Vagina (tissue), 2 donors: ENCODE data around the gene KCTD15. TPM values are rescaled to one million over a fixed set of nuclear protein-coding genes. Genes with fewer than 3 reads are reported as not detected.

ENCODE experiments used
- DNase-seq, 2 donors: peaks; one replicate each; pipeline ENCODE4 v3.0.0-alpha.2; 2017; ENCODE audit errors: extremely low spot score in 2 of 2
- H3K27ac ChIP-seq: fragments of 200-600 bp; sonication (generic); one replicate; pipeline ENCODE4 v1.5.1; 2019
- H3K27me3 ChIP-seq: fragments of 200-600 bp; sonication (generic); one replicate; pipeline ENCODE4 v1.5.1; 2019
- H3K36me3 ChIP-seq, 2 donors: fragments of 200-600 bp; sonication (generic); one replicate each; pipeline ENCODE4 v1.5.1; 2017 to 2019
- H3K4me1 ChIP-seq: fragments of 200-600 bp; sonication (generic); one replicate; pipeline ENCODE4 v1.5.1; 2019
- H3K4me3 ChIP-seq, 2 donors: fragments of 200-600 bp; sonication (generic); 1 replicate in 1 of 2; 2 replicates in 1 of 2; pipeline ENCODE4 v1.5.1; 2016 to 2019
- H3K9me3 ChIP-seq: fragments of 200-600 bp; sonication (generic); one replicate; pipeline ENCODE4 v1.5.1; 2019
- POLR2A ChIP-seq, 2 donors: fragments of 450-650 bp; IDR thresholded peaks; one replicate each; pipeline ENCODE4 v1.6.1; 2017; ENCODE audit warnings: antibody characterized with exemption in 2 of 2, mild to moderate bottlenecking in 2 of 2, moderate library complexity in 2 of 2
- POLR2AphosphoS5 ChIP-seq, 2 donors: sonication (generic); formaldehyde crosslinking; IDR thresholded peaks; one replicate each; pipeline ENCODE4 v1.9.0; 2017; ENCODE audit warnings: antibody characterized with exemption in 2 of 2, mild to moderate bottlenecking in 2 of 2, low read depth in 1 of 2; ENCODE audit not compliant: insufficient read depth in 1 of 2
- intact Hi-C: fragments of 100-400 bp; cut with DNase I; formaldehyde crosslinking; loops from one replicate; pipeline ENCODE4 v1.15.1; 2023
- total RNA-seq: library from RNA; depleted of rRNA; stranded (reverse); fragments of >200 nt; gene quantifications from one replicate; pipeline ENCODE4 v1.2.3, GENCODE V29; 2016
- TF ChIP-seq, protein P1 (sequence below), 3 experiments: fragments of 450-650 bp in 2 of 3; fragments of 200-600 bp in 1 of 3; sonication (generic) in 1 of 3; IDR thresholded peaks; one replicate each; pipeline ENCODE4 v1.5.1; 2017 to 2019; ENCODE audit warnings: antibody characterized with exemption in 3 of 3, mild to moderate bottlenecking in 2 of 3, moderate library complexity in 2 of 3

The KCTD15 gene
- total RNA-seq, 1 donor from 2014 or later = 65.6 TPM

DNA sequence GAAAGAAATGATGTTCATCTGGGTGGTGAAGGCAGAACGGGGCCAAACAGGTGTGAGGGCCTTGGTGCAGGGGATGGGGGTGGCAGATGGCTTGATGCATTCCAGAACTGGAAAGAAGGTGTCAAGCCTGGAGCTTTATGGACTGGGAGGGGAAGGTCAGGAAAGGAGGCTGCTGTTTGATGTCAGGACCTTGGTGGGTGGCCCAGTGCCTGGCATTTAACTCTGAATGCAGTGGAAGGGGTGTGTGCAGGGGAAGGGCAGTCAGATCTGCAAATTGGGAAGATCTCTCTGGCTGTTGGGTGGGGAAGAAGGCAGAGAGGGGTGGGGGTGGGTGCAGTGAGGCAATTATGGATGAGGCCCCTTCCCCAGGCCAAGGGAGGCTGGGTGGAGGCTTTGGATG is 11.7 kb downstream of the KCTD15 start:
- DNase-seq = no peak
- TF ChIP-seq POLR2A (IDR thresholded peaks at IDR 0.05) = no peak
- TF ChIP-seq POLR2AphosphoS5 (IDR thresholded peaks at IDR 0.05; ENCODE audit: insufficient read depth in 1 of 2, low read depth in 1 of 2) = no peak
- TF ChIP-seq, protein P1, sequence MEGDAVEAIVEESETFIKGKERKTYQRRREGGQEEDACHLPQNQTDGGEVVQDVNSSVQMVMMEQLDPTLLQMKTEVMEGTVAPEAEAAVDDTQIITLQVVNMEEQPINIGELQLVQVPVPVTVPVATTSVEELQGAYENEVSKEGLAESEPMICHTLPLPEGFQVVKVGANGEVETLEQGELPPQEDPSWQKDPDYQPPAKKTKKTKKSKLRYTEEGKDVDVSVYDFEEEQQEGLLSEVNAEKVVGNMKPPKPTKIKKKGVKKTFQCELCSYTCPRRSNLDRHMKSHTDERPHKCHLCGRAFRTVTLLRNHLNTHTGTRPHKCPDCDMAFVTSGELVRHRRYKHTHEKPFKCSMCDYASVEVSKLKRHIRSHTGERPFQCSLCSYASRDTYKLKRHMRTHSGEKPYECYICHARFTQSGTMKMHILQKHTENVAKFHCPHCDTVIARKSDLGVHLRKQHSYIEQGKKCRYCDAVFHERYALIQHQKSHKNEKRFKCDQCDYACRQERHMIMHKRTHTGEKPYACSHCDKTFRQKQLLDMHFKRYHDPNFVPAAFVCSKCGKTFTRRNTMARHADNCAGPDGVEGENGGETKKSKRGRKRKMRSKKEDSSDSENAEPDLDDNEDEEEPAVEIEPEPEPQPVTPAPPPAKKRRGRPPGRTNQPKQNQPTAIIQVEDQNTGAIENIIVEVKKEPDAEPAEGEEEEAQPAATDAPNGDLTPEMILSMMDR (IDR thresholded peaks at IDR 0.05) = no peak
- Histone ChIP-seq H3K27ac (no peak overlapping the region), H3K4me3 (no peak overlapping the region), H3K27me3 (no peaks in the 10 kb centered on the region), H3K9me3 (no peaks in the 10 kb centered on the region), H3K36me3 (peaks cover 0 to 47% of the 10 kb centered on the region in 2 donors), H3K4me1 (peaks cover 32% of the 10 kb centered on the region)
- intact Hi-C loops = no loop called here

DNA sequence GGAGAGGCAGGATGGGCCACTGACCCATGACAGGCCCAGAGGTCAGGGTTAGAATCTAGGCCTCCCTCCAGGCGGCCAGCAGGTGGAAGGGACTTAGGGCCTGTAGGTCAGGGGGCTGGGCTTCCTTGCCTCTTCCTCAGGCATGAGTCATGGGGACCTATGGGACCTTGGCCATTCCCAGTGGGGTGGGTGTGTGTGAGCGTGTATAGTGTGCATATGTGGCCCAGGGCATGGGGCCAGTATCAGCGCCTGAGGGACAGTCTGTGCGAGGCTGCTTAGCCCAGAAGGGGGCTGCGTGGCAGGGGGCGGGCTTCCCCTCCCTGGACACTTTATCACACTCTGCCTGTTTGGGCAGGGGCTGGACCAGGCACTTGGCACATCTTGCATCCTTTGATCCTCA is 13.3 kb downstream of the KCTD15 start:
- Histone ChIP-seq H3K36me3 (peaks cover 0 to 46% of the 10 kb centered on the region in 2 donors), H3K4me1 (peaks cover 19% of the 10 kb centered on the region), H3K27me3 (no peaks in the 10 kb centered on the region), H3K9me3 (no peaks in the 10 kb centered on the region), H3K27ac (no peak overlapping the region), H3K4me3 (no peak overlapping the region)
- DNase-seq = no peak
- TF ChIP-seq, protein P1 (IDR thresholded peaks at IDR 0.05) = no peak
- no peak for TF ChIP-seq POLR2AphosphoS5 (IDR thresholded peaks at IDR 0.05; ENCODE audit: insufficient read depth in 1 of 2, low read depth in 1 of 2)
- no peak for TF ChIP-seq POLR2A (IDR thresholded peaks at IDR 0.05)
- intact Hi-C loops = no loop called here

DNA sequence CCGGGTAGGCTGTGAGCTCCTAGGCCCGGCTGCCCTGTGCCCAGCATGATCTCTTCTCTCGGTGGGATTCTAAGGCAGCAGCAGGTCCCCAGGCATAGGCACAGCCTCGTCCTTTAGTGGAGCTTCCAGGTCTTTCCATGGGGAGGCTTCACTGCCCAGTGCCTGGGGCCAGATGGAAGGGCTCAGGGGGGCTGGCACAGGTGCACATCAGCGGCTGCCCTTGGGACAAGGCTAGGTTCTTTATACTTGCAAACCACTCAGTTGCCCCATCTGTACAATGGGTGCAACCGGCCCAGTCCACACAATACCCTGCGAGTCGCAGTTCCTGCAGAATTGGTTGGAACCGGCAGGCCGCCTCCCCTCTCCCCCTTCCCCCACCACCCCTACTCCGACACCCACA is 14.2 kb downstream of the KCTD15 start:
- H3K27ac ChIP-seq = no peak overlapping the region
- TF ChIP-seq, protein P1 (IDR thresholded peaks at IDR 0.05) = no peak
- TF ChIP-seq POLR2AphosphoS5 (IDR thresholded peaks at IDR 0.05; ENCODE audit: insufficient read depth in 1 of 2, low read depth in 1 of 2) (no peak), POLR2A (IDR thresholded peaks at IDR 0.05) (no peak)
- H3K36me3 ChIP-seq = peaks cover 0 to 46% of the 10 kb centered on the region in 2 donors

DNA sequence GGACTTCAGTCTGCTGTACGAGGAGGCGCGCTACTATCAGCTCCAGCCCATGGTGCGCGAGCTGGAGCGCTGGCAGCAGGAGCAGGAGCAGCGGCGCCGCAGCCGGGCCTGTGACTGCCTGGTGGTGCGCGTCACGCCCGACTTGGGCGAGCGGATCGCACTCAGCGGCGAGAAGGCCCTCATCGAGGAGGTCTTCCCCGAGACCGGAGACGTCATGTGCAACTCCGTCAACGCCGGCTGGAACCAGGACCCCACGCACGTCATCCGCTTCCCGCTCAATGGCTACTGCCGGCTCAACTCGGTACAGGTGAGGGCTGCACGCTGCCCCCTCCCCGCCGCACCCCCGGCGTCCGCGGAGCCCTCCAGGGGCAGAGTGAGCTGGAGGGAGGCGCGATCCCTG is 14.6 kb downstream of the KCTD15 start:
- Histone ChIP-seq H3K4me1 (peaks cover 8% of the 10 kb centered on the region), H3K36me3 (peaks cover 0 to 46% of the 10 kb centered on the region in 2 donors), H3K4me3 (no peak overlapping the region), H3K9me3 (no peaks in the 10 kb centered on the region), H3K27ac (no peak overlapping the region), H3K27me3 (no peaks in the 10 kb centered on the region)
- DNase-seq = no peak
- intact Hi-C loops = no loop called here
- no peak for TF ChIP-seq POLR2A (IDR thresholded peaks at IDR 0.05)
- TF ChIP-seq, protein P1 (IDR thresholded peaks at IDR 0.05) = no peak
- no peak for TF ChIP-seq POLR2AphosphoS5 (IDR thresholded peaks at IDR 0.05; ENCODE audit: insufficient read depth in 1 of 2, low read depth in 1 of 2)

More for the DNA sequence above, 14.2 kb downstream of the KCTD15 start:
- intact Hi-C loops = no loop called here
- DNase-seq = no peak
- Histone ChIP-seq H3K9me3 (no peaks in the 10 kb centered on the region), H3K4me1 (peaks cover 10% of the 10 kb centered on the region), H3K4me3 (no peak overlapping the region), H3K27me3 (no peaks in the 10 kb centered on the region)

DNA sequence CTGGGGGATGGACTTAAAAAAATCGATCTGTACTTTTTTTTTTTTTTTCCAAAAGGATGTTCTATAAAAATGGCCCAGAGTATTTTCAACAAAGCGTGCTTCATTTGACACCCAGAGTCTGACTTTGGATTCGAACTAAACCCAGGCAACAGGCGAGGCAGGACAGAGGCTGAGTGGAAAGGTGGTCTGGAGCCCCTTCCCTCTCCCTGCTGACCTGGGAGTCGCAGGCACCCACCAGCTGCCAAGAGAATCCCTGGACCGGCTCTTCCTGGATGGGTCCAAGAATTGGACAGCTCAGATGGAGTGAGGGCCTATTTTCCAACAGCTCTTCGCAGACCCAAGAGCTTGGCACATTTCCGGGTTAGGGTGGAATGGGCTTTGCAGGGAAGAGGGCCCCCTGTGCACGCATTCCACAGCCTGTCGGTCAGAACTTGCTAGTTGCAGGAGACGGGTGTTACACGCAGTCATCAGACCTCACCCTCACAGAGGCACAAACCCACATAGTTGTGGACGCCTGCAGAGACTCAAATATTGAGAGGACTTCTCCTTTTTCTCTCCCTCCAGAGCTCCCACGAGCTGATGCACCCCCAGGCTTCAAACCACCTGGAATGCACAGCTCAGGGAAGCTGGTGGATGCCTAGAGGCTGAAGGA is 15.2 kb downstream of the KCTD15 start:
- H3K9me3 ChIP-seq = no peaks in the 10 kb centered on the region
- TF ChIP-seq POLR2A (IDR thresholded peaks at IDR 0.05) = no peak
- no peak for DNase-seq
- H3K4me1 ChIP-seq = peaks cover 8% of the 10 kb centered on the region
- intact Hi-C loops = no loop called here
- peaks cover 0 to 43% of the 10 kb centered on the region in 2 donors for H3K36me3 ChIP-seq
- no peak overlapping the region for H3K27ac ChIP-seq
- H3K27me3 ChIP-seq = no peaks in the 10 kb centered on the region
- no peak overlapping the region for H3K4me3 ChIP-seq
